Measurements from ENCODE around the gene GNA14.
"Not testable (repeated sequence)": the region's sequence is repeated elsewhere in the genome, so short reads cannot be mapped to it uniquely, and the experiment has no call there.

GNA14 gene

DNA sequence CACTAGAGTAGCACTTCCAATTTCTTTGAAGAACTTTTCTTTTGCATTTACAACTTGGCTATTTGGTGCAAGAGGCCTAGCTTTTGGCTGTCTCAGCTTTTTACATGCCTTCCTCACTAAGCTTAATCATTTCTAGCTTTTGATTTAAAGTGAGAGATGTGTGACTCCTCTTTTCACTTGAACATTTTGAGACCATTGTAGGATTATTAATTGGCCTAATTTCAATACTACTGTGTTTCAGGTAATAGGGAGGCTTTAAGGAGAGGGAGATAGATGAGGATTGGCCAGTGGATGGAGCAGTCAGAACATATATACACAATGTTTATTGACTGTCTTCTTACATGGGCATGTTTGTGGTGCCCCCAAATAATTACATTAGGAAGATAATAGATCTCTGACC, 161.7 kb downstream of the GNA14 start:
- DNase-seq, result no peak

DNA sequence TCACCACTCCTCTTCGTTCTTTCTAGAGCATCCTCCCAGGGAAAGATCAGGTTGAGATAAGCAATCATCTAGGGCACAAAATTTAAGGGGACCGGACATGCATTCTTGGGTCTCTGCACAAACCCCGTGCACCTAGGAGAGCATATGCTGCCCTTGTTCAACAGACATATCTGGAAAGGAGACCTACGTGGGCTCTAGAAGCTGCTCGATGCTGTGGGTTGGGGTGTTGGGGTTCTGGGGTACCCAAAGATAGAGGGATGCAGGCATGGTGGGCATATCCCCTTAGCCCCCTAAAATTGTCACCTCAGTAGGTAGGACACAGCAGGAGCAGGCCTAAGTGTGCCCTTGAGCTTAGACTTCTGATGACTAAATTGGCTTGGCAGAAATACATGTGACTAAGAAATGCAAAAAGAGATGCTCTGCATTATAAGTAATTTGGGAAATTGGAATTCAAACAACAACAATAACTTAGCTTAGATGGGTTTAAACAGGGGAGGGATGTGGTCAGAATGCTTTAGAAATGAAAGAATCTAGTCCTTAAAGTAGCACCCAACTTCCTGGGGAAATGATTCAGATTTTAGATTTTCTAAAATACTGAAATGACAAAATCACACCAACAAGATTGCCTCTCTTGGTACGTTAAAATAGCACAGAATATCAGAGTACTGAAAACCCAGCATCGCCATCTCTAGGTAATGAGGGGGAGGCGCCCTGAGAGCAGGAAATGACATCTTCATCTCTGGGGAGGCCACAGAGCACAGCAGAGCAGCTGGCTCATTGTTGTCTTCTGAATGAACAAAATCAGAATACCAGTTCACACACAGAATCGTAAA, 172.3 kb downstream of the GNA14 start:
- peak; percentile 39 for DNase-seq

DNA sequence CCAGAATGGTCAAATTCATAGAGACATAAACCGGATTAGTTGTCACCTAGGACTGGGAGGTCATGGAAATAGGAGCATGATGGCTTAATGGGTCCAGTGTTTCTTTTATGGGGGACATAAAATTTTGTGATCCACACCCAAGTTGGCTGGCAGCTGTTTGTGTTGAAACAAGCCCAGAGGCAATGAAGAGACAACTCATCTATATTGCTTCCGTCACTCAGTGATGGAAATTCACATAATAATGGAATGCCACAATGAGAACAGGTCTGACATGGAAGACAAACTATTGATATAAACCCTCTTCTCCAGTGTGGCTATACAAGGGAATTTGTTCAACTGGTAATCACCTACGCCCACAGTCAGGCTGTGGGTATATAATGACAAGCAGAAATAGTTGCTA, 173.2 kb downstream of the GNA14 start:
- DNase-seq, result no peak

DNA sequence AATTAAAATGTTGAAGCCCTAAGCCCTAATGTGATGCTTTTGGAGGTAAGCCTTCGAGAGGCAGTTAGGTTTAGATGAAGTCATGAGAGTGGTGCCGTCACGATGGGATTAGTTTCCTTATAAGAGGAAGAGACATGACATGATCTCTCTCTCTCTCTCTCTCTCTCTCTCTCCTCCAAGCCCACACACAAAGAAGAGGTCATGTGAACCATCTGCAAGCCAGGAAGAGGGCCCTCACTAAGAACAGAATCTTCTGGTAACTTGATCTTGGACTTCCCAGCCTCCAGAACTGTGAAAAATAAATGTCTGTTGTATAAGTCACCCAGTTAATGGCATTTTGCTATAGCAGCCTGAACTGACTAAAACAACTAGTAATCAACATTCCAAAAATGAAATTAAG, 175.5 kb downstream of the GNA14 start:
- DNase-seq, result no peak

DNA sequence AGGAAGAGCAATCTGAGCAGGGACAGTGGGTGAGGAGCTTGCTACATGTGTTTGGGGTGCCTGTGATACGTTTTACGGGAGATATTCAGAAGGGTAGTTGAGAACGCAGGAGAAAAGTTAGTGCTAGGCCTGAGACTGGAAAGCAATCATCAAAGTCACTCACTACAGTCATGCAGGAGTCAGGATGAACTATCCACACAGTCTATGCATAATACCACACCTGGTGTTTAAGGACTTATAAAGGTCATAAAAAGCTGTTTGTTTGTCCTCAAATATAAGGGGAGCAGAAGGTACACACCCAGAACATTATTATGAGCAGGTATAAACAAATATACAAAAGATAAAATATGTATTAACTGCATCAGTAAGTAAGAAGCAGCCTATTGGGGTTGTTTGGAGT, 176.6 kb downstream of the GNA14 start:
- no peak for DNase-seq

DNA sequence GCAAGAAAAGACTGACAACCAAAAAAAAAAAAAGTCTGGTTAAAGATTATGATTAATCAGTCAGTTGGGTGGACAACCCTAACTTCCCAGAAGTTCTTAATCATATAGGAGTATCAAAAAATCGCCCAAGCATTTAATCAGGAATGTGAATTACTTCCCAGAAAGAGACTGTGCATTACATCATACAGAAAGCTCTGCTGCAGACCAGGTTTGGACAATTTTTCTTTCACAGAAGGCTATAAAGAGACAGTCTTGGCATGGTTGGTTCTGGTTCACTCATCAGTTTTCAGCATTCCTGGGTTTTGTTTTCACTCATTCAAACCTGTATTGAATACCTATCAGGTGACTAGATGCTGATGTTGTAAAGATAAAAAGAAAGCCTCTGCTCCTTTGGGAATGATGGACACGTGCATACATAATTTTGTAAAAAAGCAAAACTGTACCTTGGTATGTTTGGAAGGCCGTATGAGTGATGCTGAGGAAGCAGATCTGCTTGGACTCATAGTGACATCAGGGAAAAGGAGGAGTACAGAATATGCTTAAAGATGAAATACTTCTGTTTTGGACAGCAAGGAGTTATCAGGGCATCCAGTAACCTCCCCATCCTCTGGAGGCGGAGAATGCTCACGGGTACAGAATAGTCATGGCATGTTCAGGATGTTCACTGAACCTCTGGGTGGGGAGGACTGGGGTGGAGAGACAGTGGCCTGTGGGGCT, 178.4 kb downstream of the GNA14 start:
- DNase-seq, result no peak

DNA sequence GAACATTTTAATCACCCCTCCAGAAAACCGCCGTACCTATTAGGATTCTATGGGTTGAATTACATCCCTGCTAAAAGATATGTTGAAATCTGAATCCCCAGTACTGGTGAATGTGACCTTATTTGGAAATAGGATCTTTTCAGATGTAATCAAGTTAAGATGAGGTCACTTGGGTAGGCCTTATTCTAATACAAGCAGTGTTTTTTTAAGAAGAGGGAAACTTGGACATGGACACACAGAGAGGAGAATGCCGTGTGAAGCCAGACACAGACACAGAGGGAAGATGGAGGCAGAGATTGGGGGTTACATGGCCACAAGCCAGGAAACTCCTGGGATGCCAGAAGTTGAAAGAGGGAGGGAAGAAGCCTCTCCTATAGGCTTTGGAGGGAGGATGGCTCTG, 183.5 kb downstream of the GNA14 start:
- DNase-seq, result no peak

DNA sequence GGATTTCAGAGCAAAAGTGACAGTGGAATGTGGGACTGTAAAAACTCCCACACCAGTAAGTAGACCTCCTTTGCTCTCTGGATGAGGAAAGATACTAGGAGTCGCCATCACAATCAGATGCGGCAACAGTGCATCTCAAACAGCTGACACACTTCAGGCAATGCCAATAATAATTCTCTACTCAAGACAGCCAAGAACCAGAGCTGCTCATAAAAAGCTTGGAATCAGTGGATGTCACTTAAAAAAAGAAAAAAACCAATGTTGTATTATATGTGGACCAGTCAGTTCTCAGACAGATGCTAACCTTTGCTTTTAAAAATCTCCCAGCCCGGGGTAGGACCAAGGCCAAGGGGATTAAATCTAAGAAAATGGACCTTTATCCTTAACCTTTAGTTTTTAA, 185.0 kb downstream of the GNA14 start:
- no peak for DNase-seq

DNA sequence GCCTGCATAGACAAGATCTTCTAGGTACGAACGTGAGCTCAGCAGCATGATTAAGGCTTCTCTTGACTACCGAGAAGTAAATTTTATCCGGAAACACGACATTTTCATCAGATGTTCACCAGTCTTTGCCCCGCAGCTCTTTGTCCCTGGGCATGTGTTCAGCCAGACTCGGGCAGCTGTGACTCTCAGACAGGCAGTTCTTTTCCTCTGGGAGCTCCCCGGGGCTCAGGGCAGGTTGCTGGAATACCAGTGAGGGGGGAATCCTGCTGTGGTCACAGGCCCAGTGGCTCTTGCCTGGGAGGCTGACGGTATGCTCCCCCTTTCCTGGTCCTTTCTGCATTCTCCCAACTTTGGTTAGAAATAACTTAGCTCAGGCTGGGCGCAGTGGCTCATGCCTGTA, 186.1 kb downstream of the GNA14 start:
- DNase-seq, result no peak

DNA sequence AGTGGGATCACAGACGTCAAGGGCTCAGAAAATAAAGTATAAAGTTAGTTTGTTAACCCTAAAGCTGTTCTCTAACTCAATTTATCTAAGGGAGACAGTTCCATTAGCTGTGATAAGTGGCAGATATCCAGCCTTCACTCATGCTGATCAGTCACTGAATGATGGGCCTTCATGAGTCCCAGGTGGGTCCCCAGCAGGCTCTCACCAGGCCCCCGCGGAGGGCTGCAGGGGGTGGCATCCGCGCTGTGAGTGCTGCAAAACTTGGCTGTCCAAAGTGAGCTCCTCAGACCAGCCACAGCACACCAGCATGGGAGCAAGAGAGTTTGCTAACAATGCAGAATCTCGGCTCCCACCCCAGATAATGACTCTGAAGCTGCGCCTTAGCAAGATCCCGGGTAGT, 187.2 kb downstream of the GNA14 start:
- DNase-seq, result no peak

DNA sequence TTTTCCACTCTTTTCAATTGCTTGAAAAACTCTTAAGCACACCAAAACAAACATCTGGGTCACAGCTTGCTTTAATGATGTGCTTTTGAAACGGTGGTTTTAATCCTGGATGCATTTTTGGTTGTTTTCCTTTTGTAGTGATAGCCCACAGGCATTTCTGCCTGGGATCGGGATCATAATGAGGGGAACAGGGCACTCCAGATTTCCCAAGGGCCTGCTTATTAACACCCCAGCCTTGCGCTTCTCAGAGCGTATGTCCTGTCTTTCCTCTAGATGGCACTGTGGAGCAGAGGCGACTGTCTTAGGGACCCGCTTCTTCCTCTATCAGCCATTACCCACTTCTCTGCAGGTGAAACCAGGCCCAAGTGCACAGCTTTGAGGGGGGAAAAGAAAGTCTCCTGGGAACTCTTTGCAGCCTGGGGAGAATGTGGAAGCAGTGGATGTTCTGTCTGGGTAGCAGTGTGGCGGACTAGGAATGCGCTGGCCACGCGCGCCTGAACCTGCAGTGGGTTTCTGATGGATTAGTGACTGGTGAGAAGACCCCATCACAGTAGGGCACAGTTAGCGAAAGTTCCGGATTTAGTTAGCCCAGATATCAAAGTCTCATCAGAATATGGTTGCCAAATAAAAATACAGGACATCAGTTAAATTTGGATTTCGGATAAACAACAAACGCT, 190.1 kb downstream of the GNA14 start:
- peak; percentile 67 for DNase-seq

DNA sequence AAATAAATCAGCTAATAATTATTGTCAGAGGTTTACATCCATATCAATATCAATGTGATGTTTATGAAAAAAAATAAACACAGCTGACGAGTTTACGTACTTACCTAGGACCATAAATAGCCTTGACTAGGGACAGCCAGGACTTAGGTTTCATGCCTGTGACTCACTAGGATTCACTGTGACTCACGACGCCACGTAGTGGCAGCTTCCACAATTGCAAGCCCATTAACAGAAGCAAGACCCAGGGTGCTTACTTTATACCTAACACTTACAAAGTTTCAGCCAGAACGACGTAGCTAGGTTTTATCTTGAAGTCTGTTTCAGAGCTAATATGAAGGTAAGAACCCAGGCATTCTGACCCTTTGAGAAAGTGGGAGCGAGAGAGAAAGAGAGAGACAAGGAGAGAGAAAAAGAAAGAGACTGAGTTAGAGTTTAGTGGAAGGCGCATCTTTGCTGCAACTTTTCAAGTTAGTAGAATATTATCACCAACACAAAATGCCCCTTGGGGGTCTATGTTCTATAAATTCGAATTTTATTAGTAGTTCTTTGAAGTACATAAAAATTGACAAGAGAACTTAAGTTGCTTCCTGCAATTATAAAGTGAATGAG, 191.2 kb downstream of the GNA14 start:
- DNase-seq, result peak; percentile 79

DNA sequence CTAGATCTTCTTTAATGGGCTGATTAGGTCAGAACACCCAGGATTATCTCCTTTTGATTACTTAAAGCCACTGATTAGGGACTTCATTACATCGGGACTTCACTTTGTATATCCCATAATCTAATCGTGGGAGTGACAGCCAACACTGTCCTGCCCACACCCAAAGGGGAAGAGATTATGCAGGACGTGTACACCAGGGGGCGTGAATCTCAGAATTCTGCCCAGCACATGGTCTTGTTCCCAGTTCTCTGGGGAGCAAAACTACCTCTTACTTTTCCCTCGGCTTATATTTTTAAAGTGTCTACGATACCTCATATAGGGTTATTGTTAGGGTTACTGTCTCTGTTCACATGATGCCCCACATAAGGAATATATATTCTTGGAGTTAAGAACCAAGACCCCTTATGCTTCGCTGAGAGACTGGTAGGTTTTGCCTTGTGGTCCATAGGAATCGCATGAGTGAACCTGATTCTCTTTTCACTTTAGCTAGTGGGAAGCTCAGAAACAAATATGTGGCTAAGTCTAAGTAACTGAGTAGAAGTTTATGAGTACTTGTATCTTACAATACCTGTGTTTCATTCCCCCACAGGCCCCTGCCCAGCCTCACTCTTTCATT, 192.7 kb downstream of the GNA14 start:
- peak; percentile 33 for DNase-seq

DNA sequence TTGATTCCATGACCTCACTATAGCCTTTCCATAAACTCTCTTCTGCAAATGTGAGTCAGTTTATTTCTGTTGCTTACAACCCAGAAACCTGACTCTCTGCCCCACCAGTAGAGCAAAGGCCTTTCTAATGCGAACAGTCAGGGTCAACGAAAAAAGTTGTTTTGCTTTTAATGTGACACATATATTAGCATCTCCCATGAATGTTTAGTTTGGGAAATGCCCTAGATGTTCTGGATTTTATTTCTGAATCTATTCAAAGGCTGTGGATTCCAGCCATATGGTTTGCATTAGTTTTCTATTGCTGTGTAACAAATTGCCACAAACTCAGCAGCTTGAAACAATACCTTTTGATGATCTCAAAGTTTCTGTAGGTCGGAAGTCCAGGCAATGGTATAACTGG, 193.5 kb downstream of the GNA14 start:
- DNase-seq, result no peak

DNA sequence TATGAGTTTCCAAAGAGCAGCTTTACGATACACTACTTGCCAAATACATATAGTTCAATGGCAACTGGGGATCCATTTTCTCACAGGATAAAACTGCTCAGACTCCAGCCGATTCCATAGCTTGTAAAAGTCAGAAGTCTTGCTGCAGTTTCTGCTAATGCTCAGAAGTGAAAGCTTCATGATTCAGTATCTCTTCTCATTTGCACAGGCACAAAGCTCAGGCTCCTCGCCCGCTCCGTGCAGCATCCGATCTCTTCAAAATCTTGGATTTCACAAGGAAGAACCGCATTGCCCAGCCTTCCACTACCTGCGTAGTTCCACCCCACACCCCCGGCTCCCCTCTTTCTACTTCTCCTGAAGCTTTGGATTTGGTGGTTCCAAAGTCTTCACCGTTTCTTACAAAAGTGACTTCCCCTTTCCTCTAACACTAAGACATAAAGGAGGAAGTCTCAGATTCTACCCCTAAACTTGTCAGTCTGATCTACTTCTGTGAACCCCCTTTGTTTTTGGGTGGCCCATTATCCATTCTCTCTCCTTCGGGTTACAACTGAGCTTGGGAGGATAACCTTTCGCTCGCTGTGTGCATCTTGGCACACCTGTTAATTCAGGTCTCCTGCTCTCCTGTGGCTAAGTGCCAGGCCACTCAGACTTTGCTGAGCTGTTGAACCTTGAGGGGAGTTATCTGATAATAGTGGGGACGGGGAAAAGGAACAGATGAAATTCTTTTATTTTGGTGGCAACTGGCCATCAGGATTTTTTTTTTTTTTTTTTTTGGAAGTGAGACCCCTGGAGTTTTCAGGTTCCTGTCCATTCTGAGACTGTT, 194.1 kb downstream of the GNA14 start:
- DNase-seq, result no peak

DNA sequence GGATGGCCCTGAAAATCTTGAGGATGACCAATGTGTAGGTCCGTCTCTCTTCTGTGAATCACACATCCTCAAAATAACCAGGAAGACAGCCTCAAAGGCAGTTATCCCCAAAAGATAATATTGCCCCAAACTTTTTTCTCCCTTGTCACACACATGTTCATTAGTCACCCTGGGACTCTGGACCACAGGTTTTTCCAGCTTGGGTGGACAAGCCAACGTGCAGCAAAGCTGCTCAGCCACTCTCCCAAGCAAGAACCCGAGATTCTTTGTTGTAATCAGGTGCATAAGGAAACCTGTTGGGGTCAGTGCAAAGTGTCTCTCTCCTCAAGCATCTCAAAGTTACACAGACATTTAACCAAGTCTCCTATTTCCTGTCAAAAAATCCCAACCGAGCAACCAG, 196.6 kb downstream of the GNA14 start:
- no peak for DNase-seq

DNA sequence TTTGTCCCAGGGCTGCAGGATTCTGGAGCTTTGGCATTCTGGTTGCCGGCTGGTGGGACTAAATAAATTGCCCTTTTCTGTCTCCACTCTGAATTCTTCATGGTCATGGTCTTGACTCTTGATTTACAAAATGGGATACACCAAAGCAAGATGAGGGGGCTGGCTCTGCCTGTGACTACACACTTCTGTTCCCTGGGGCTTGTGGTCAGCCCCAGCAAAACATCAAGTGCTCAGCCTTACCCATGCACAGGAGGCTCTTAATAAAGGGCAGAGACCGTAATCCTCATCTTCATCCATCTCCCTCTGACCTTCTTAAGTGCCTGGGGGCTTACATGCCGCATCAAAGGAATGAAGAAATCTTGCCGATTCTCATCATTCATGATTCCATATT, 198.0 kb downstream of the GNA14 start:
- DNase-seq, result no peak

DNA sequence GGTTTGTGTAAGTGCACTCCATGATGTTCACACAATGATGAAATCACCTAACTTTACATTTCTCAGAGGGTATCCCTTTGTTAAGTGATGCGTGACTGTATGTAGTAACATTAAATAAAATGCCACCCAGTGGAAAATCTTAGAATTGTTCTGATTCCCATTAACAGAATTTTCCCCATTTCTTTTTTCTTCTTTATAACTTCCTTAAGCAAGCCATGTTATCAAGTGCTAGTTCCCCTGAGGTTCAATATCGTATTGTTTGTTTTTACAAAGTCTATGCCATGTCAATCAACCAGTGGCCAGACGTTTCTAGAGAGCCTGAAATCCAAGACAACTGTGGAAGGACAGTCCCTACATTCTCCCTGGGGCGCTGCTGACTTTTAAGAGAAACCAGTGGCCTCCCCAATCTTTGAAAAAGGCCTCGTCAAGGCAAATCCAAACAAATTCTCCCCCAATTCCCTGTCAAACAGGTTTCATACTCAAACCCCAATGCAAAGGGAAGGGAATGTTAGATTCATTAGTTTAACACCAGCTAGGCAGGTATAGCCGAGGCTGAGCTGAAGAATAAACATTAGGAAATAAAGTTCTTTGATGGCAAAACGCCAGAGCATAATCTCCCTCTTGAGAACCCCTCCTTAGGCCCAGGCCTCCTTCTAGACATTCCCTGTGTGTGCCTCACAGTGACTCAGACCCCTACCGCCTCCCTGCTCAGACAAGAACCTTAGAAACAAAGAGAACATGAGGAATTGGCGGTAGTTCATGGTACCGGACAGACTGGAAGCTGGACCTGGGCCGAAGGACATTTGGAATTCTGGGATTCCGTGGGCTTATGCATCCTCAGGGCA, 198.7 kb downstream of the GNA14 start:
- no peak for DNase-seq

DNA sequence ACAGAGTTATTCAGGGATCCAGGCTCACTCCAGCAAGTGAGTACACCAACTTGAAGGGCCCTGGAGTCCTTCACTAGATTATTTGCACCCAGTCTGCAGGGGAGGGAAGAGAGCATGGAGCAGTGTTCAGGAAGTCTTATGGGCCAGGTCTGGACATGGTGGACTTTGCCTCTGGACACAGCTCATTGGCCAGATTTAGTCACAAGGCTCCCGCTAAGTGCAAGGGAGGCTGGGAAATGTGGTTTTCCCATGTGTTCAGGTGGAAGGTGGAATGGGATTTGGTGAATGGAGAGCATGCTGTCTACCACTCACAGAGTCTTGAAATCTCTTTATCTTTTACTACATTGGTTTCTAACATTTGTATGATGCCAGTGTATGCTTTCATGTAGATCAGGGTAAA, 200.5 kb downstream of the GNA14 start:
- DNase-seq, result no peak

DNA sequence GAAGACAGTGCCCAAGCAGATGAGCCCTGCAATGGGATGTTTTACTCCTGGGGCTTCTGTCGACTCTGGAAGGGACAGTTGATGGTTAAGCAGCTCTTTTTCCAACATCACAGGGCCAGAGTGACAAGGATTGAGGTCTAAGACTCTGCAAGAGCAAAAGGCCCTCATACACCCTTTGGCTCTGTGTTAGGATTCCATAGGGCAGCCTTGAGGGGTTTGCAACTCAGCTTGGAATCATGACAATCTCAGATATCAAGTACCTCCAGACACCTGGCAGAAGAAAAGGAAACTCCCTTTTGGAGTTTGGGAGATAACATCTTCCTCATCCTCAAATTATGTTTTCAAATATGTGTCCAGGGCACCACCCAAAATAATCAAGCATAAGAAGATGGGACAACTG, 205.7 kb downstream of the GNA14 start:
- DNase-seq, result no peak

DNA sequence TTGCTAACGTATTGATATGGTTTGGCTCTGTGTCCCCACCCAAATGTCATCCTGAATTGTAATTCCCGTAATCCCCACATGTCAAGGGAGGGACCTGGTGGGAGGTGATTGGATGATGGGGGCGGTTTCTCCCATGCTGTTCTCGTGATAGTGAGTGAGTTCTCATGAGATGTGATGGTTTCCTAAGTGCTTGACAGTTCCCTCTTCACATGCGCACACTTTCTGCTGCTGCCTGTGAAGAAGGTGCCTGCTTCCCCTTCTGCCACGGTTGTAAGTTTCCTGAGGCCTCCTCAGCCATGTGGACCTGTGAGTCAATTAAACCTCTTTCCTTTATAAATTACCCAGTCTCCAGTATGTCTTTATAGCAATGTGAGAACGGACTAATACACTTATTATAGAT, 207.0 kb downstream of the GNA14 start:
- DNase-seq, result not testable (repeated sequence)
